Suprapubic skin (tissue), 3 donors: ENCODE data around the gene AGFG2.

ENCODE experiments used
- CTCF ChIP-seq, 2 donors: fragments of 200-600 bp in 1 of 2; fragments of 450-650 bp in 1 of 2; sonication (generic) in 1 of 2; IDR thresholded peaks; one replicate each; pipeline ENCODE4 v1.5.1; 2016 to 2019; ENCODE audit warnings: antibody characterized with exemption in 2 of 2, mild to moderate bottlenecking in 1 of 2, moderate library complexity in 1 of 2
- POLR2AphosphoS5 ChIP-seq, 3 donors: sonication (generic); formaldehyde crosslinking; IDR thresholded peaks; one replicate each; pipeline ENCODE4 v1.6.1; 2017; ENCODE audit warnings: antibody characterized with exemption in 3 of 3

- TF ChIP-seq CTCF (IDR thresholded peaks at IDR 0.05) (no peak), POLR2AphosphoS5 (IDR thresholded peaks at IDR 0.05) (no peak)
Measured at GRCh38 chr7:100509231-100509630, 29.8 kb upstream of the AGFG2 start.
